RWPE1 (cell line): Measurements from ENCODE around the gene PFDN6.

Source experiments
- CTCF ChIA-PET: fragments of 350-600 bp; sonication (Branson Sonifier 250); formaldehyde crosslinking; extraction: SDS; loops from one replicate; lab custom pipeline; 2021; lab: Yijun Ruan, JAX
- POLR2A ChIA-PET: fragments of 400-600 bp; formaldehyde crosslinking; extraction: SDS; loops from one replicate; lab custom pipeline; 2020; ENCODE audit warnings: antibody characterized with exemption; ENCODE audit not compliant: low non-redundant PET; lab: Yijun Ruan, JAX
- DNase-seq: peaks from one replicate; pipeline ENCODE4 v3.0.0; 2012; ENCODE audit warnings: low spot score
- H3K27ac ChIP-seq: fragments of 450-650 bp; 2 replicates; pipeline ENCODE4 v1.5.1; 2017
- TF ChIP-seq, protein P1 (sequence below): fragments of 450-650 bp; conservative IDR thresholded peaks from 2 replicates; pipeline ENCODE4 v1.5.1; 2017; ENCODE audit warnings: low read depth, mild to moderate bottlenecking

The PFDN6 gene

DNA sequence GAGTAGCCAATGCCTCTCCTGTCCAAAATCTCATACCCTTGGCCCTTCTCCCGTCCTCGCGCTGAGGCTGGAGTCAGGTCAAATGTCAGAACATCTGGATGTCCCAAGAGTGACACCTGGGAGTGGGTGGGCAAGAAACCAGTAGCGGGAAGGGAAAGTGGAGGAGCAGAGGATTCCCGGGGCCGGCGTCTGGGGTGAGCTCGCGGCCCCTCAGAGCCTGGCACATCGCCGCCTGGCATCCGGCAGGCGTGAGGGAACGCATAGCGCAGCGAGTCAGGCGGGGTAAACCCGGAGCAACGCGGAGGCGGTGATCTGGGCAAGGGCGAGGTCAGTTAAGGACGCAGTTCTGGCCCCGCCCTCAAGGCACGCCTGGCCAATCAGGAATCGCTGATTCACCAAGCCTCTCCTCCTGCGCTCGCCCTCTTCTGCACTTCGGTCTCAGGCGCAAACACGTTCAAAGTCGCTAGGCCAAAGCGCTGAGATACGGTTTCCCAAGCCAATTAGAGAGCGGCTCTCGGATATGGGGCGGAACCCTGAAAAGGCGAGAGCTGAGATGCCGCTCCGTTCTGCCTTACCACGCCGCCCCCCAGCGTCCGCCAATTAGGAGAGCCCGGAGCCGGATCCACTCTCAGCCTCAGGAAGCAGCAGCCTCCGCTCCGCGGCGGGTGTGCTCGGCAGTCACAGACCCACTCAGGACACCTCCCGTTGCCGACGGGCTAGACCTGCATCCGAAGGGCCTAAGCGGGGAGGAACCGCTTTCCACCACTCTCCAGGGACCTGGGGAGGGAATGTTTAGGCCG, 40.3 kb upstream of the PFDN6 start:
- CTCF ChIA-PET: interaction anchor here (0.5 to 2.2 kb wide), 21 partner anchors 10 to 391 kb away, joined by 3 to 15 read pairs (median 4); partner anchors contain the start of genes BRD2, HSD17B8 and RING1
- POLR2A ChIA-PET: interaction anchor here (0.7 to 1.8 kb wide), 3 partner anchors 23 to 278 kb away, joined by 3 to 8 read pairs (median 4); partner anchors contain the start of genes RPS18 and VPS52
- peak; percentile 93 for DNase-seq
- peak overlapping the region; percentile 99 for H3K27ac ChIP-seq
- TF ChIP-seq, protein P1, sequence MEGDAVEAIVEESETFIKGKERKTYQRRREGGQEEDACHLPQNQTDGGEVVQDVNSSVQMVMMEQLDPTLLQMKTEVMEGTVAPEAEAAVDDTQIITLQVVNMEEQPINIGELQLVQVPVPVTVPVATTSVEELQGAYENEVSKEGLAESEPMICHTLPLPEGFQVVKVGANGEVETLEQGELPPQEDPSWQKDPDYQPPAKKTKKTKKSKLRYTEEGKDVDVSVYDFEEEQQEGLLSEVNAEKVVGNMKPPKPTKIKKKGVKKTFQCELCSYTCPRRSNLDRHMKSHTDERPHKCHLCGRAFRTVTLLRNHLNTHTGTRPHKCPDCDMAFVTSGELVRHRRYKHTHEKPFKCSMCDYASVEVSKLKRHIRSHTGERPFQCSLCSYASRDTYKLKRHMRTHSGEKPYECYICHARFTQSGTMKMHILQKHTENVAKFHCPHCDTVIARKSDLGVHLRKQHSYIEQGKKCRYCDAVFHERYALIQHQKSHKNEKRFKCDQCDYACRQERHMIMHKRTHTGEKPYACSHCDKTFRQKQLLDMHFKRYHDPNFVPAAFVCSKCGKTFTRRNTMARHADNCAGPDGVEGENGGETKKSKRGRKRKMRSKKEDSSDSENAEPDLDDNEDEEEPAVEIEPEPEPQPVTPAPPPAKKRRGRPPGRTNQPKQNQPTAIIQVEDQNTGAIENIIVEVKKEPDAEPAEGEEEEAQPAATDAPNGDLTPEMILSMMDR: no peak

DNA sequence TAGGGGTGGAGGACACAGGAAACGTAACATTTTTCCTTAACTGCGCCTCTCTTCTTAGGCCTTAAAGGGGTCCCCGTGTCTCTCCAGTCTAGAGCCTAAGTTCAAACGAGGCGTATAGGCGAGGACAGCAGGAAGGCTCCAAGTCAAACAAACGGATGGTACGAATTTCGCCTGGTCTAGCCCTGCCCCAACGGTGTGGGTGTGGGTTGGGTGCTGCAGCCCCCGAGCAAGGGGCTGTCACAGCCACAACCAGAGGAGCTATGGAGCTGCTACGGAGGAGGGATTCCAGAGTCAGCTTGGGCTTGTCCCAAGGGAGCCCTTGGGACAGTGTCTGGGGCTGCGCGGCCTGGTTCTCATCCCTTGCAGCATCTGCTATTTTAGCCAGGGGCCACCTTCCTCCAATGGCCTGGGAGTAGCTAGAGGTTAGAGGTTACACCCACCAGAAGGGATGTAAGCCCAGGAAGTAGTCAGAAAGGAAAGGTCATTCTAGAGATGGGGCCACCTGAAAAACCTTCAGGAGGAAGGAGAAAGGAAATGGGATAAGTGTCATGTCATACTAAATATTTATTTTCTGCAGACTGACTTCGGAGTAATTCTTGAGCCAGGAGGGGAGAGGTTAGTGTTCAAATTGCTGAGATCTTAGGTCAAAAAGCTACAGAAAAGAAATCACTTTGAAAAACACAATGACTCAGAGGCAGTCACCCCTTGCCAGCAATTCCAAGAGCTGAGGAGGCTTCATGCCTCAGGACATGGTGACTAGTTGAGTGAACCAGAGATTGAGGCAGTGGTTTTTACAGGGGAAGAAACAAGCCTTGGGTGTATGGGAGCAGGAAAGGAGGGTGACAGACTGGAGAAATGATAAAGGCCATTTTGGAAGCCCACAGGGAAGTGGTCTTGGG, 39.4 kb upstream of the PFDN6 start:
- TF ChIP-seq, protein P1: no peak
- ChIA-PET CTCF (interaction anchor here (1.9 to 2.0 kb wide), 2 partner anchors 11 to 88 kb away, joined by 9 to 15 read pairs; no protein-coding TSS in a partner anchor), POLR2A (interaction anchor here (0.7 to 1.8 kb wide), 3 partner anchors 22 to 278 kb away, joined by 3 to 8 read pairs (median 4); partner anchors contain the start of genes RPS18 and VPS52)
- H3K27ac ChIP-seq: peak overlapping the region; percentile 99
- DNase-seq: peak; percentile 55

DNA sequence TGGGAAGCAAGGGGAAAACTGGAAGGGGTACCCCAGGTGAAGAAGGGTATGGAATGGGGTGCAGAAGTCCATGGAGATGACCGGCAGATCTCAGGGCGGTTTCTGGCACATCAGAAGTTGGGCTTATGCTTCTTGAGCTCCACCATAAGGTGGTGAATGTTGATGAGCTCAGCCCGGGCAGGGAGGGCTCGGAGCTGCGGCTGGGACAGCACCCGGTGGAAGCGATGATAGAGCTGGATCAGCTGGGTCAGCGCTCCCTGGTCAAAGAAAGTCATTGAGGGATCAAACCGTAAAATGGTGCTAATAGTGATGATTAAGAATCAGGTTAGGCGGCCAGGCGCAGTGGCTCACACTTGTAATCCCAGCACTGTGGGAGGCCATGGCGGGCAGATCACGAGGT, 38.7 kb upstream of the PFDN6 start:
- peak overlapping the region; percentile 99 for H3K27ac ChIP-seq
- POLR2A ChIA-PET: interaction anchor here (1.8 kb wide), 1 partner anchor 279 kb away, joined by 8 read pairs; no protein-coding TSS in a partner anchor
- no peak for DNase-seq
- TF ChIP-seq, protein P1: no peak
- CTCF ChIA-PET: no interaction called here

DNA sequence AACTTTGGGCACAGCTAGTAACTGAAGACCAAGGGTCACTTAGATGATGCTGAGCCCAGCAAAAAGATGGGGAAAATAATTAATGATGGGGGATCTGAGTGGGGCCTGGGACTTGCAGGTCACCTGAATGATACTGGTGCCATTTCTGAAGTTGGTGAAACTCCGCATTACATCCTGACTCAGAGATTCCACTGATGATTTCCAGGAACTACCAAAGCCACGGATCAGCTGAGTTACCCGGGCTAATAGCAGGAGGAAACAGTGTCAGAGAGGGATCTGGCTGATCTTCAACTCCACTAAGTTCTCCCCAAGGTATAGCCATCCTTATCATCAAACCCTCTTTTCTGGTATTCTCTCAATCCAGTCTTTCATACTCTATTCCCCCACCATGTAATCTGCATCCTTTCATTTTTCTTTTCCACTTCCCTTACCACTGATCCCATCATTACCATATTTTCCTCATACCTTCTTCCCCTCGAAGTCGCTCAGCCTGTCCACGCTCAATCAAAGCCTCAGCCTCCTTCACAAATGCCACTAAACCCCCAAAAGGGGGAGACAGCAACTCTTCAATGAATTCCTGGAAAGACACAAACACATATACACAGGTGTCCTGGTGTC, 37.9 kb upstream of the PFDN6 start:
- TF ChIP-seq, protein P1: no peak
- CTCF ChIA-PET: interaction anchor here (0.7 kb wide), 1 partner anchor 345 kb away, joined by 3 read pairs; no protein-coding TSS in a partner anchor
- DNase-seq: no peak
- peak overlapping the region; percentile 99 for H3K27ac ChIP-seq
- POLR2A ChIA-PET: no interaction called here

DNA sequence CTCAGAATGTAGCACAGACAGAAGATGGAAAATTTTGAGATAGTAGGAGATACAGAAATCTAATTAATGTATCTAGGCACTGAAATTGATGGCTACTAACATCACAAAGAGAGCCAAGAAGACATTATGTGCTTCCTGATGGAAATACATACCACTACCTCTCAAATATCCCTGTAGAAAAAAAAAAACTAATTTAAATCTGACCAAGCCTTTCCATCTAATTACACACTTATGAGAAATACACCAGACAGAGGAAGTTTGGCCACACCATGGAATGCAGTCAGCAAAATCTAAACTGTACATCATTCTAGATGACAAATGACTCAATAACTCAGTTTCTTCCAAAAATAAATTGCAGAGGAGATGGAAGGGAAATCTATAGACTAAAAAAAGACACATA, 36.6 kb upstream of the PFDN6 start:
- no peak for DNase-seq
- ChIA-PET POLR2A (no interaction called here), CTCF (no interaction called here)
- TF ChIP-seq, protein P1: no peak
- H3K27ac ChIP-seq: no peak overlapping the region
